Measurements from ENCODE around the gene FGB.

GRCh38 chr4:154582723-154583122, 19.9 kb downstream of the FGB start:
- TF ChIP-seq CTCF (IDR thresholded peaks at IDR 0.05) (no peak), EZH2 (IDR thresholded peaks at IDR 0.05; ENCODE audit: borderline replicate concordance, insufficient read depth, low read depth, low read length, poor library complexity, severe bottlenecking) (no peak)
